ENCODE measurements around the gene ARHGEF7.

The ARHGEF7 gene

GRCh38 chr13:111314852-111315251 is 199.7 kb downstream of the ARHGEF7 start:
- no peak for DNase-seq

GRCh38 chr13:111315347-111315995 is 200.4 kb downstream of the ARHGEF7 start:
- DNase-seq, result no peak

GRCh38 chr13:111316161-111316730 is 201.1 kb downstream of the ARHGEF7 start:
- no peak for DNase-seq

GRCh38 chr13:111317042-111317550 is 202.0 kb downstream of the ARHGEF7 start:
- DNase-seq, result no peak

- DNase-seq, result no peak
Observed at GRCh38 chr13:111317571-111318345, 202.6 kb downstream of the ARHGEF7 start.

GRCh38 chr13:111318386-111318785 is 203.3 kb downstream of the ARHGEF7 start:
- no peak for DNase-seq

- DNase-seq, result no peak
Observed at GRCh38 chr13:111319521-111319920, 204.4 kb downstream of the ARHGEF7 start.

GRCh38 chr13:111319998-111320911 is 205.1 kb downstream of the ARHGEF7 start, which contains the start of gene TEX29:
TSS of gene TEX29 (plus strand) at chr13:111320642. CDS start at chr13:111320891, 249 bp downstream.
- no peak for DNase-seq

GRCh38 chr13:111322001-111322915 is 207.1 kb downstream of the ARHGEF7 start:
- DNase-seq, result no peak

- DNase-seq, result no peak
Observed at GRCh38 chr13:111322916-111323331, 207.8 kb downstream of the ARHGEF7 start.

GRCh38 chr13:111323549-111323948 is 208.4 kb downstream of the ARHGEF7 start:
- no peak for DNase-seq

- DNase-seq, result no peak
Observed at GRCh38 chr13:111323950-111324651, 209.0 kb downstream of the ARHGEF7 start.

GRCh38 chr13:111324736-111325135 is 209.6 kb downstream of the ARHGEF7 start:
- DNase-seq, result no peak

GRCh38 chr13:111325146-111325890 is 210.2 kb downstream of the ARHGEF7 start:
- no peak for DNase-seq

- DNase-seq, result no peak
Observed at GRCh38 chr13:111325941-111326620, 211.0 kb downstream of the ARHGEF7 start.

- DNase-seq, result no peak
Observed at GRCh38 chr13:111326621-111326965, 211.5 kb downstream of the ARHGEF7 start.

- no peak for DNase-seq
Observed at GRCh38 chr13:111326981-111327642, 212.0 kb downstream of the ARHGEF7 start.

- no peak for DNase-seq
Observed at GRCh38 chr13:111327730-111328573, 212.8 kb downstream of the ARHGEF7 start.

Measured in stimulated activated CD4-positive, alpha-beta T cell treated with anti-CD3 and anti-CD28 coated beads, Interleukin-2, amount 100 ng/mL, for 24 hours (primary cell).